ENCODE results near the gene NOSTRIN. TPM values are rescaled to one million over a fixed set of nuclear protein-coding genes. Genes with fewer than 3 reads are reported as not detected.
A peak's percentile ranks its signal among the peaks of the same experiment; 100 is the strongest.

NOSTRIN gene
- total RNA-seq, 2 experiments from 2014 or later, result not detected

GRCh38 chr2:168912901-168913369 is 110.5 kb downstream of the NOSTRIN start:
- Mint-ChIP-seq H3K27ac (no peak overlapping the region), H3K4me3 (no peak overlapping the region), H3K4me1 (peaks cover 12% of the 10 kb centered on the region), H3K9me3 (ENCODE audit: low read depth) (peaks cover 3% of the 10 kb centered on the region), H3K27me3 (peaks cover 17% of the 10 kb centered on the region), H3K36me3 (ENCODE audit: low read depth) (no peaks in the 10 kb centered on the region)
- CTCF ChIA-PET, result interaction anchor here (0.6 to 1.8 kb wide), 3 partner anchors 23 to 775 kb away, joined by 3 to 4 read pairs (median 3); no protein-coding TSS in a partner anchor
- ATAC-seq, result no peak
- intact Hi-C loops (cut with DNase I, micrococcal nuclease), result no loop called here
- POLR2A ChIA-PET, result no interaction called here
- DNase-seq, result peak; percentile 11

- Mint-ChIP-seq H3K4me1 (peaks cover 12% of the 10 kb centered on the region), H3K36me3 (ENCODE audit: low read depth) (no peaks in the 10 kb centered on the region), H3K27ac (no peak overlapping the region), H3K27me3 (peaks cover 22% of the 10 kb centered on the region), H3K9me3 (ENCODE audit: low read depth) (peaks cover 3% of the 10 kb centered on the region), H3K4me3 (no peak overlapping the region)
- no peak for DNase-seq
- intact Hi-C loops (cut with DNase I, micrococcal nuclease), result no loop called here
- no peak for ATAC-seq
- ChIA-PET POLR2A (no interaction called here), CTCF (interaction anchor here (1.8 kb wide), 1 partner anchor 41 kb away, joined by 4 read pairs; no protein-coding TSS in a partner anchor)
Measured at GRCh38 chr2:168913495-168913894, 111.1 kb downstream of the NOSTRIN start.

Other genes starting within 250 kb of the NOSTRIN start
- 10 to 100 TPM; 33.7 to 38.4 TPM for gene SPC25, start 87.8 kb downstream of the NOSTRIN start, total RNA-seq
- gene G6PC2, start 98.7 kb downstream of the NOSTRIN start, total RNA-seq, result not detected
- gene ABCB11, start 228.7 kb downstream of the NOSTRIN start, total RNA-seq, result not detected